Amniotic stem cell (primary cell): Measurements from ENCODE around the gene RPL23.

ENCODE experiments used
- DNase-seq: peaks from one replicate; lab custom pipeline; 2025; lab: John Stamatoyannopoulos, UW

The RPL23 gene

GRCh38 chr17:38883592-38884526 lies 30.3 kb upstream of the RPL23 start:
- DNase-seq = no peak

- no peak for DNase-seq
Observed at GRCh38 chr17:38882870-38883269, 29.3 kb upstream of the RPL23 start.

GRCh38 chr17:38881600-38882191 lies 28.2 kb upstream of the RPL23 start:
- no peak for DNase-seq

- peak; percentile 60 for DNase-seq
Observed at GRCh38 chr17:38879878-38880665, 26.6 kb upstream of the RPL23 start.

GRCh38 chr17:38877130-38877851 lies 23.8 kb upstream of the RPL23 start:
- no peak for DNase-seq

GRCh38 chr17:38875477-38876075 lies 22.1 kb upstream of the RPL23 start:
- no peak for DNase-seq

GRCh38 chr17:38874505-38875400 lies 21.2 kb upstream of the RPL23 start:
- DNase-seq = no peak

GRCh38 chr17:38873640-38874380 lies 20.3 kb upstream of the RPL23 start:
- no peak for DNase-seq

- DNase-seq = no peak
Observed at GRCh38 chr17:38872671-38873385, 19.3 kb upstream of the RPL23 start.

- no peak for DNase-seq
Observed at GRCh38 chr17:38872027-38872511, 18.5 kb upstream of the RPL23 start.

- peak; percentile 64 for DNase-seq
Observed at GRCh38 chr17:38871247-38872015, 17.9 kb upstream of the RPL23 start.

GRCh38 chr17:38870259-38871165 lies 17.0 kb upstream of the RPL23 start:
- DNase-seq = peak; percentile 31

GRCh38 chr17:38869526-38870258 lies 16.2 kb upstream of the RPL23 start, which contains the start of gene LASP1:
TSS of gene LASP1 (plus strand) at chr17:38870058. CDS start at chr17:38870190, 132 bp downstream.
- peak; percentile 75 for DNase-seq

- DNase-seq = peak; percentile 70
Observed at GRCh38 chr17:38868817-38869525, 15.4 kb upstream of the RPL23 start.
